GM04503 (cell line): Measurements from ENCODE around the gene CADM3.

Experiments
- DNase-seq: peaks from one replicate; pipeline ENCODE4 v3.0.0-alpha.2; 2012; ENCODE audit warnings: low read depth

CADM3 gene

DNA sequence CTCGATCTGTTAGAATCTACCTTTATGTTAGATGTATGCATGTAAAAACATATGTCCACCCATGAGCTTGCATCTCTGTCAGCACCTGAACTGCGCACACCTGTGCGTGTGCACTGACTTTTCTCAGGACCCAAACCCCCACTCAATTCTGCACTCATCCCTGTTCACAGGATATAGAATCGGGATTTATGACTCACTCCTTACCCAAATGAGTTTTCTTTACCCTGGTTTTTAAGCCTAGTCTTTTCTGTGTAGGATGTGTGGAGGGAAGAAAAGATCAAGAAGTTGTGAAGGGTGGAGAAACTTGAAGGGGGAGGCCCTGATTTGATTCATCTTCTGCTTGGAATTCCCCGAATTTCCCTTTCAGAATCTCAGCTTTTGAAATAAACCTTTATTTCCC, 35.7 kb downstream of the CADM3 start:
- DNase-seq, result no peak

DNA sequence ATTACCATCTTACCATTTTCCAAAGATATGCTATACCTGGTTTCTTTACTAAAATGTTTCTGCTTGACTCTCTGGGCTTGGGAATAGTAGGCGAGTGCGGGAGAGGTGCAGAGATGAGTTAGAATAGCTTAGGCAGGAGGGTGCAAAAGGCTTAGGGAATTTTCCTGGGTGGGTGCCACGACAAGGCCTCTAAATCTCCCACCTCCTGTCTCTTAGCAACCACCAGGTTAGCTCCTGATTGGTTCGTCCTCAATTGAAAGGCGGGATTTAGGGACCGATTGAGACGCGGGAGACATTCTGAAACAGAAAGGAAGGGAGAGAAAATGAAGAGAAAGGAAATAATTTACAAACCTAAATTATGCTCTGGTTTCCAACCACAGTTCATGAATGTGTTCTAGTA, 36.4 kb downstream of the CADM3 start:
- no peak for DNase-seq

DNA sequence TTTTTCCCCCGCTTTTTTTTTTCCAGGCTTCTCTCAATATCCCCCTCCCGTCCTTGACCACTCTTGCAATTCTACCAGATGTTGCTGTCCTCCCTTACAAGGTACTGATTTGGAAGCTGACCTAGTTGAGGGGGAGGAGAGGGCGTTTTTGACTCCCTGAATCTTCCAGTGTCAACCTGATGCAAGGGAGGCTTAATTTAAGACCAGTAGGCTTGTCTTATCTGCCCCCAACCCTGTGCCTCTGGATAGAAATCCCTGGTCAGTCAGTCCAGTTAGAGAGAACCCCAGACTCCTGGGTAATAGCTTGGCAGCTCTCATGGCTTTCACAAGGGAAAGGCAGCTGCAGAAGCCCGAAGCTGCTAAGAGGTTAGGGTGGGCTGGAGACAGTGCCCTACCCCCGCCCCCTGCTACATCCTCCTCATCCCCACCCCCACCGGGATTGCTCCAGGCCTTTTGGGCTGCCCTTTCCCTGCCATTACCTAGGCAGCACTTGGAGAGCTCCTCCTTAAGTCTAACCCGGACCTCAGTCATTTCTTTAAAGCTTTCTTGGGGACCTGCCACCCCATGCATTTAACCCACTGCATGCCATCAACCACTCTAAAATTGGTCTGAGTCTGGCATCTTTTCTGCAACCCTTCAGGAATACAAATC, 36.9 kb downstream of the CADM3 start:
- DNase-seq, result no peak

DNA sequence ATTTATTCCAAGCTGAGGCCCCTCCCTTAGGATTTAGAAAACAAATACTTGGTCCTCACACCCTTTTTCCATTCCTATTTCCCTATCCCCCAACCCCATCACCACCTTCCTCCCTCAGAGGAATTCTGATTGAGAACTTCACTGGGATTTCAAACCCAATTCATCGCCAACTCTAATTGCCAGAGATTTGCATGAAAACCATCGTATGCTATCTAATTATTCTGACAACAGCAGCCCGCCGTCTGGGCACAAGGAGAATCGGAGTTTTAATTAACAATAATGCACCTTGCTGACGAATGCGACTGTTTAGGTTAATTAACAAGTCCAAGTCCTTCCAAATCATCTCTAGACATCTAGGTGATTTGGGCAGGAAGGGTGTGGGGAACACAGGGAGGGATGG, 37.6 kb downstream of the CADM3 start:
- DNase-seq, result no peak

DNA sequence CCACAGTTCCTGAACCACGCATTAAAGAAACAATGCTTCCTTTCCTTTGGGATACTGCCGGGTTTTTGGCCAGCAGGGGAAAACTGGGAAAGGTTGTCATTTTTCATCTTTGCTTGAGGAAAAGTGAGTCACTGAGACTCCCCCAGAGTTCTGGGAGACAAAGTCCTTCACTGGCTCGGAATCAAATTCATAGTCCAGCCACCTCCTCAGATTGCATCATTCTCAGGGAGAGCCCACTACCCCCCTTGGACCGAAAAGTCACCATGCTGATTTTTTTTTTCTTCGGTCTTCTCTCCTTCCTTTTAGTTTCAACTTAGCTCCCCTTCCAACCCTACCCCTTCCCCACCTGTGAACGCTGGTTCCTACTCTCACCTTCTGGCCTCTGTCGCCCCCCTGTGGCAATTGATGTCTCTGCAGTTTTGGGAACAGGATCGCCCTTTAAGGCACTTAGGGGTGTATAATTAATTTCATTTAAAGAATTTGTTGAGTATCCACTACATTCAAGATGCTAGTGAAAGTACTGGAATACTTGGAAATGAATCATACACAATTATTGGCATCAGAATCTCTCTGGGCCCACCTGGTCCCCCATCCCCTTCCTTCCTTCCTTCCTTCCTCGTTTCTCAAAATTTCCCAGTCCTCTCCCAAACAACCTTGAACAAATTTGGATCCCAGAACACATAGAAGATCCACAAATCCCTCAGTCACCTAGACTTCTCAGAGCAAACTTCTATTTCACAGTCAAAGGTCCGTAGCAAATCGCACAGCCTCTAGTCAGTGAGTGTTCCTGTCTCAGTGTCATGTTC, 40.1 kb downstream of the CADM3 start:
- DNase-seq, result no peak

DNA sequence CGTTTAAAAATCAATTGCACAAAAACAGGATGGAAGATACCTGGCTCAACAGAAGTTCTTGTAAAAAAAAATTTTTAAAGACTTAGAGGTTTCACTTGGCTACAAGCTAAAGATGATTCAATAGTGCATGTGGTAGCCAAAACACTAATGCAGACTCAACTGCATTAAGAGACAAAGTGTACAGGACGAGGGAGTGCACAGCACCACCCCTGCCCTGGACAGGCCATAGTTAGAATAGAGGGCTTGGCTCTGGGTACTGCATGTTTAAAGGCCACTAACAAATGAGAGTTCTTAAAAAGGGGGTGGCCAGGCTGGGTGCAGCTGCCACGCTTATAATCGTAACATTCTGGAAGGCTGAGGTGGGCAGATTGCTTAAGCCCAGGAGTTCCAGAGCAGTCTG, 41.2 kb downstream of the CADM3 start:
- DNase-seq, result no peak

DNA sequence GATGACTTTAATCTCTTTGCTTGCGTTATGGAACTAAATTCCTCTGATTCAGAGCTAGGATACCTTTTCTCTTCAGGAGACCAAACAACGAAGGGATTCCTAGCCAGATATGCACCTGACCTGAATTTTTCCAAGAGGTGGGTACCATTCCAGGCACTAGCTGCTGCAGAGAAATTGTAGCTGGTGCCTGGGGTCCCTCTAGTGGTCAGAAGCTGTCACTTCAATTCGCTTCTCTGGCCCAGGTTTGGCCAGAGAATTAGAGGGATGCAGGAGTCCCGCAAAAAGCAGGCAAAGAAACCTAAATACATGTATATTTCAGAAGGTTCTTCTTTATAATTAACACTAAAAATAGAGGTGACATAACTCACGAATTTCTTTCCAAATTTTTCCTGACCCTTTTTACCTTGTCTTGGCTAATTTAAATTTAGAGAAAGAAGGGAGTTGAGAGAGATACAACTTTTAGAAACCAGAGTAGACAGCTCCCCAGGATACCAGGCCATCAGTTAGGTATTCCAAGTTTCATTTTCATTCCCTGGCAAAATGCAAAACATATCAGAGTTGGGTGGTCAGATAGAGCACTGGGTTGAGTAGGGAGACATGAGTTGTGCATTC, 42.8 kb downstream of the CADM3 start:
- no peak for DNase-seq

DNA sequence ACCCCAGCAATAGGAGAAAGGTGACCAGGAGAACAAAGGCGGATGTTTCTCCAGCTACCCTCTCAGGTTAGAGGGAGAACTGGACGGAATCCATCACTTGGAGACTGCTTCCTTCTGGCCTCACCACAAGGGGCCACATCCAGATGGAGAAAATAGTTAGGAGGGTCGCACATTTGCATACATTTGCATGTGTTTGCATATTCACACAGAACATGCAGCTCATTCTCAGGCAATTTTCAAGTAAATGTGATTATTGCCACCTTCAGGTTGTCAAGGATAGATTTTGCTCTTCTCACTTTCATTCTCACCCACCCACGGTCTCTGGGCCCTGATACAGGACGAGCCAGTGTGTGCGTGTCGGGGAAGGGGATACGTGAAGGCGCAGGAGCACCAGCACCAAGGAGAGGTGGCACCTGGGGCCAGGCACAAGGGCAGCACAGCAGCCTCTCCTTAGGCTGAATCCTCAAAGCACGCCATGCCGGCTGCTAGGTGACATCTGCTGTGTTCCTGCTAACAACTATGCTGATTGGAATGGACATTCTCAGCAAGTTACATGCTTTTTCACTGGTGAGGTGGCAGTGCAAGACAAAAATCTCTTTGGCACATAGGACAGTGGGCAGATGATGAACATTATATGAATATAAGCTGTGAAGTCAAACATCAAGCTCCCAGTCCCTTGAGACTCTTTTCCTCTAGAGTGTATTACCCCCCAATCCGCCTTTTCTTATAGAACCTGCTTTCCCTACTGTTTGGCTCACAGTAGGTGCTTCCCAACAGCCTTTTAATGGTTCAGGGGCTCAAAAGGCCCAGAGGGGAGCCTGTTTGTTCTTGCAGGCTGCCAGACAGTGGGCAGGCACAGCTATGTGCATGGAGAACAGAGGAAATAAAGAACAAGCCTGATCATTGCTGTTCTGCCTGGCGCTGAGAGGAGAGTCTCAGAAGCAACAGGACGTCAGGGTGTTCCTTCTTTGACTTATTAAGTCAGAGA, 47.5 kb downstream of the CADM3 start:
- DNase-seq, result no peak

DNA sequence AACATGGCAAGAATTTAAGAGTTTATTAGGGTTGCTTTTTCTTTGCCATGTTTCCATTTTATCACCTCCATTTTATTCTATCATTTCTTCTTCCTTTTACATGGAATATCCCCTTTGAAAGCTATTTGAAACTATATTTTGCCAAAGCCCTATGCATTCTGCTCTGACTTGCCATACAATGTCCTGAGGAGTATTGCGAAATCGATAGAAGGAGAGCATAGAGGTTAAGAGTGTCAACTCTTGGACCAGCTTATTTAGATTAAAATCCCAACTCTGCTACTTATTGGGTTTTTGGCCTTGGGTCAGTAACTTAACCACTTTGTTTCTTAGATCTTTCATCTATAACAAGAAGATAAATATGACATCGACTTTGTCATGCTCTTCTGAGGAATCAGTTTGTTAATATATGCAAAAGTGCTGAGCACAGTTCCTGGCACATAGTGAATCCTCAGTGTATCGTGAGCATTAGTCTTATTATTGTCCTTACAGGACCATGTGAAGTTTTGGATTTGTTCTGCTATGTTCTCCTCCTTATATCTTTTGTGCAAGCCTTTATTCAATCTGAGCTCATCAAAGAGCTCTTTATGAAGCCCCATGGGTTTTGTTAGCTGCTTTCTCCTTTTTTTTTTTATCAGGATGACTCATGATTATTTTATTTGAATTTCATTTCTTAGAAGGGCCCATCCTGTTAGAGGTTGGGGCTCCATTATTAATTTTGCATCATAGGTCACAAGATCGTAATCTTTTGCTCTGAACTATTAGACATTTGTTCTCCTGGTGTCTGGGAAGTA, 50.9 kb downstream of the CADM3 start:
- DNase-seq, result no peak

DNA sequence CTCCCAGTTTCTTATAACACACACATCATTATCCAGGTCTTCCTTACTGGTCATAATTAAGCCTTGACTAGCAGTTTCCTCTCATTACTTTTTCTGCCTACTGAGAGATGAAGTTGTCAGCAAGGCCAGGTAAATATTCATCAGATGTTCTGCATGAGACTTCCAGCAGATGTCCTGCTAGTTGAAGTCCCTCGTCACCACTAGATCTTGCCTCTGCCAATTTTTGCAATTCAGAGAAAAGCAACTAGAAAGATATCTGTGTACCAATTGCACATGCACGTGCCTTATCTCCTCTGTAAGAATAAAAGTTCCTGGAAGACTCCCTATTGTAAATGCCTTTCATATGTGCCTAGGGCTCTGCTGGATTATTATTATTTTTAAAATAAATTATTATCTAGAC, 51.6 kb downstream of the CADM3 start:
- no peak for DNase-seq

DNA sequence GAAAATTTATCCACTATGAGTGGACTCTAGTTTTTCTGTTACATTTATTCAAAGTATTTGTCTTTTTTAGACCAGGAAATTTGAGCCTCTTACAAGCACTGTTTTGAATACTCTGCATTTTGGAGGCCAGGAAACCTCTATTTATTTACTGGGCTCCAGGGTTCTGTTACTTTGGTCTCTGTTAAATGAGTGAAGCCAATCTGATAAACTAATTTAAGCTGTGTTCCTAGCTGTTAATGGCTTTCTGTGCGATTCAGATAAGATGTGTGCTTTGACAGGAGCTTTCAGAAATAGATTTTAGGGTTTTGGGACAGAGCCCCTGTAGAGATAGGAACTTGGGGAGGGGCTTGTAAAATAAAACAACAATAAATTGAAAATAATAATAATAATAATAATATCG, 57.1 kb downstream of the CADM3 start:
- no peak for DNase-seq

DNA sequence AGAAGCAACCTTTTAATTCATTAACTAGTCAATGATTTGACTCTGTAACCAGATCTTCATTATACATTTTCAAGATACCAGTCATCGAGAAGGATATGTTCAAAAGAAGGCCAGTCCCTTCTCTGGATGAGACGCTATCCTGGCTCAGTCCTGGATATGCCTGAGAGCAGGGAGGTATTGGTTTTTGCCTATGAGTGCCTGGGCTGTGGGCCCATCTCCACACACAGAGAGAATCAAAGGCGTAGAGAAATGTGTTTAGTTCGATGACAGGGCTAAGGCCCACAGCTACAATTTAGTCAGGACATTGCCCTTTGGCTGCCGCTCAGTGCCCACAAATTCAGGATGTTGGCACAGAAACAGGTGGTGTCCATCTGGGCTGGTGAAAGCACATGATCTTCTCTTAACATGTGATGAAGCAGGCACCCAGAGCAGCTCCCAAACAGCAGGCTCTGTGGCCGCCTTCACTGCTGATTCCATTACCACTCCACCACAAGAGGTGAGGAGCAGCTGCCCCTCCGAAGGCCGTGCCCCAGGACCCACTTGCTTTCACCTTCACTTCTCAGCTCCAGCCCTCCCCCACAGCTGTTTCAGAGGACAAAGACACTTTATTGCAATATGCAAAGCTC, 58.0 kb downstream of the CADM3 start:
- no peak for DNase-seq

DNA sequence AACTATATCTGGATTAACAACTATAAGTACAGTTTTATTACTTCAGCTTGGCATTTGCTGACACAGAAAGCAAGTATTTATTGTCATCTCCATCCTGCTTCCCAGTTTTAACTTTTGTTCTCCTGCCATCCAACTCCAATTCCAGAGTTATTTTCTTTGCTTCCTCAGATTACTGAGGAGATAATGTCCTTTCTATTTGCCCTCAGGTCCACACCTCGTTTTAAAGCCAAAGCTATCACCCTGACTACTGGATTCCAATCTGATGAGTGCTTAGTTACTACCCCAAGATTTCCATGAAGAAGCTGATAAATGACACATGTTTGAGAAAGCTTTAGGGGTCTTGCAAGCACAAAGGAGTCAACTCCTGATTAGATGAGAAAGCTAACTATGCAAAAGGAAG, 58.5 kb downstream of the CADM3 start:
- DNase-seq, result peak; percentile 16

DNA sequence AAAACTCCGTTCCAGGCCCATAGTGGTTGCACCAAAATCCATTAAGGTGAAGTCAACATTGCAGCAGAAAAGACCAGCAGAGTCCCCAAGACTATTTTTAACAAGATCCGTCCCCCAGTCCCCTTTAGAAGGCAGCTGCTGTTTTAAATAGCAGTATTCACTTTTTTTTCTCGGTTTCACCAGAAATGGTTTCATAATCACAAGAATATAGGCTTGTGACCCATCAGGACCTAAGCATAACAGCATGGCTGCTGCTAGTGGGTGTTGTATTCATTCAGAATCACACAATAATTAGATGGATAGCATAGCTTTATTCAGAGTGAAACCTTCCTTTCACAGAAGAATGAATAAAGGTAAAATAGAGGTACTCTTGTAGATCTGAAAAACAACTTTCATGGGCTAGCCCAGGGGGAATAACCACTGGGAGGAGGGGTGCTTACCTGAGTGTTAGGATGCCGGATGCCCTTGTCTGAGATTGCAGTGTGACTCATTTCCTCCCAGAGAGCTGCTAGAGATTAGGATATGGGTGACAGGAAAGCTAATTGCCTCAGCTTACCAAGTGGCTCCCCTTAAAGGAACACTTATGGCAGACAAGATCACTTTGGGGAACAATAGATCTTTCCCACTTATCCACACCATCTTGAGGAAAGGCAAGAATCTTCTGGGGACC, 68.3 kb downstream of the CADM3 start:
- DNase-seq, result no peak

DNA sequence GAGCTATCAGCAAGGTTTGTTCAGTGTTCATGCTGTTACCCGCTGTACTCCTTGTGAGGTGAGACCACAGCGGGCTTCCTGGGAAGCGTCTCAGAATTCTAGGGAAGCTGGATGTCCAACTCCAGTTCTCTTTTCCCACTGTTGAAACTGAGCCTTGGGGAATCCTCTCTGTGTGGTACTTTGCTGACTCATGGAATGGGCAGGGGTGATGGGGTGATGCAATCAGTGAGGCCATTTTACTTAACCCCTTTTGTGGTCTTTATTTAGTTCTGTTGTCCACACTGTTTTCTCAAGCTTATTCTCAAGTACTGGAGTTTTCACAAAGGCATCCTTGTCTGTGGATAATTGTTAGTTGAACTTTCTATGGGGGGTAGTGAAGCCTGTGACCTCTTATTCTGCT, 75.9 kb downstream of the CADM3 start:
- no peak for DNase-seq

DNA sequence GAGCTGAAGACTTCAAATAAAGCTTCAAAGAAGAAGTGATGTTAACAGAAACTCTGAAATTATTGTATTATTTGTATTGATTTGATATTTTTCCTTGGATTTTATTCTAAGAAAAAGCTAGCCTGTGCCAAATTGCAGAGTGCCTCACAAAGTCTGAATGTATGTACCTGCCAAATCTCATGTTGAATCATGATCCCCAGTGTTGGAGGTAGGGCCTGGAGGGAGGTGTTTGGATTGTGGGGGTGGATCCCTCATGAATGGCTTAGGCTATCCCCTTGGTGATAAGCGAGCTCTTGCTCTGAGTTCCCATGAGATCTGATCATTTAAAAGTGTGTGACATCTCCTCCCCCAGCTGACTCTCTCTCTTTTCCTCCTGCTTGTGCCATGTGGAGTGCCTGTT, 76.9 kb downstream of the CADM3 start:
- no peak for DNase-seq

DNA sequence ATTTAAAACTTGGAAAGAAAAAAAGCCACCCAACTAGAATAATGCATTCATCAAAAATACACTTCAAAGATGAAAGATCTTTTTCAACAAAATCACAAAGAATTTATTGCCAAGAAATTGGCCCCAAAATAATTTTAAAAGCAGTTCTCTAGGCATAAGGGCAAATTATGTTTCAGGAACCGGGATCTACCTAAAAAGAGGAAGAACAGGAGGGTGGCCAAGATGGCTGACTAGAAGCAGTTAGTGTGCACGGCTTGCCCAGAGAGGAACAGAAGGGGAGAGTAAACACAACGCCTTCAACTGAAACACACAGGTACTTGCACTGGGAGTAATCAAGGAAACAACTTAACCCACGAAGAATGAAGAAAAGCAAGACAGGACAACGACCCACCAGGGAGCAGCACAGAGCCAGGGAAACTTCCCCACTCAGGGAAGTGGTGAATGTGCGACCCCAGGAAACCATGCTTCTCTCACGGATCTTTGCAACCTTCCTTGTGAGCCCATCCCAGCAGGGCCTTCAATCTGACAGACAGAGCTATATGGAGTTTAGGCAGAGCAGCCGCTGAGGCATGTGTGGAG, 79.3 kb downstream of the CADM3 start:
- DNase-seq, result no peak
